Ovary (tissue), 9 donors: ENCODE results near the gene NHP2. TPM values are rescaled to one million over a fixed set of nuclear protein-coding genes. Genes with fewer than 3 reads are reported as not detected.

Experiments used
- DNase-seq, 5 donors: peaks; one replicate each; pipeline ENCODE4 v3.0.0-alpha.2; 2019 to 2020
- H3K27ac ChIP-seq, 2 donors: fragments of 200-600 bp; one replicate each; pipeline versions ENCODE4 v1.5.1 to v1.8.0; 2019 to 2022
- H3K27me3 ChIP-seq: fragments of 200-600 bp; one replicate; pipeline ENCODE4 v1.8.0; 2022
- H3K36me3 ChIP-seq: fragments of 200-600 bp; sonication (generic); one replicate; pipeline ENCODE4 v1.5.1; 2019
- H3K4me1 ChIP-seq: one replicate; pipeline ENCODE4 v1.8.1; 2013; ENCODE audit warnings: mild to moderate bottlenecking, moderate library complexity; ENCODE audit not compliant: insufficient read depth
- H3K4me3 ChIP-seq: fragments of 200-600 bp; sonication (generic); one replicate; pipeline ENCODE4 v1.5.1; 2017
- H3K9me3 ChIP-seq, 2 donors: fragments of 200-600 bp in 1 of 2; sonication (generic) in 1 of 2; one replicate each; pipeline versions ENCODE4 v1.5.1 to v1.8.1; 2013 to 2019; ENCODE audit warnings: mild to moderate bottlenecking in 1 of 2, moderate library complexity in 1 of 2
- EP300 ChIP-seq: sonication (generic); formaldehyde crosslinking; IDR thresholded peaks from one replicate; pipeline ENCODE4 v1.6.1; 2017; ENCODE audit warnings: antibody characterized with exemption
- POLR2A ChIP-seq: fragments of 450-650 bp; IDR thresholded peaks from one replicate; pipeline ENCODE4 v1.6.1; 2017; ENCODE audit warnings: antibody characterized with exemption, mild to moderate bottlenecking, moderate library complexity
- WGBS, 3 donors: extraction: QIAGEN DNeasy Blood & Tissue Kit in 1 of 3; methylation state at CpG; one replicate each; pipeline versions ENCODE4 v1.1.5 to v1.1.7; 2013 to 2017; 5-methylcytosine and 5-hydroxymethylcytosine counted together
- intact Hi-C, 4 donors: fragments of 100-400 bp; cut with DNase I; formaldehyde crosslinking; loops; one replicate each; pipeline versions ENCODE4 v1.11.0 to v1.15.1; 2022 to 2023
- polyA plus RNA-seq, 2 donors: library from polyadenylated mRNA; stranded (reverse); fragments of 200-250 nt in 1 of 2; fragments of 350-450 nt in 1 of 2; fragmentation: Illumina TruSeq in 1 of 2; extraction: RNeasy Lipid Tissue Mini Kit (QIAGEN cat#74804) in 1 of 2; gene quantifications; one replicate each; pipeline ENCODE4 v1.2.3, GENCODE V29; 2013 to 2014
- total RNA-seq, 7 donors: library from RNA; depleted of rRNA in 2 of 7; stranded (reverse); fragments of >200 nt in 2 of 7; fragmentation: NEBNext Ultra II Directional in 3 of 7; extraction: Animal tissue kit (Norgen Biotek cat#: 25700) in 3 of 7; gene quantifications; one replicate each; pipeline versions ENCODE4 v1.1.0 to v1.2.4, GENCODE V29; 2016 to 2023
- TF ChIP-seq, protein P1 (sequence below), 3 donors: fragments of 450-650 bp in 2 of 3; fragments of 200-600 bp in 1 of 3; IDR thresholded peaks; one replicate each; pipeline versions ENCODE4 v1.5.1 to v1.8.0; 2016 to 2022; ENCODE audit warnings: antibody characterized with exemption in 3 of 3, mild to moderate bottlenecking in 1 of 3
- donor health status: DM: no; HTN: no; CAD: no; lungs with moderate emphysema.
- donor health status: DM: no; HTN: no; CAD: no.
- donor health status: Bipolar disorder and iron deficiency.
- donor health status: DM: yes; HTN: yes; CAD: no.
- donor health status: DM: no; HTN: no; CAD: no.
- donor health status: DM: yes; HTN: yes; CAD: no.

Gene NHP2
- total and polyA plus RNA-seq, 9 donors, result 50.1 to 174 (median 115) TPM

DNA sequence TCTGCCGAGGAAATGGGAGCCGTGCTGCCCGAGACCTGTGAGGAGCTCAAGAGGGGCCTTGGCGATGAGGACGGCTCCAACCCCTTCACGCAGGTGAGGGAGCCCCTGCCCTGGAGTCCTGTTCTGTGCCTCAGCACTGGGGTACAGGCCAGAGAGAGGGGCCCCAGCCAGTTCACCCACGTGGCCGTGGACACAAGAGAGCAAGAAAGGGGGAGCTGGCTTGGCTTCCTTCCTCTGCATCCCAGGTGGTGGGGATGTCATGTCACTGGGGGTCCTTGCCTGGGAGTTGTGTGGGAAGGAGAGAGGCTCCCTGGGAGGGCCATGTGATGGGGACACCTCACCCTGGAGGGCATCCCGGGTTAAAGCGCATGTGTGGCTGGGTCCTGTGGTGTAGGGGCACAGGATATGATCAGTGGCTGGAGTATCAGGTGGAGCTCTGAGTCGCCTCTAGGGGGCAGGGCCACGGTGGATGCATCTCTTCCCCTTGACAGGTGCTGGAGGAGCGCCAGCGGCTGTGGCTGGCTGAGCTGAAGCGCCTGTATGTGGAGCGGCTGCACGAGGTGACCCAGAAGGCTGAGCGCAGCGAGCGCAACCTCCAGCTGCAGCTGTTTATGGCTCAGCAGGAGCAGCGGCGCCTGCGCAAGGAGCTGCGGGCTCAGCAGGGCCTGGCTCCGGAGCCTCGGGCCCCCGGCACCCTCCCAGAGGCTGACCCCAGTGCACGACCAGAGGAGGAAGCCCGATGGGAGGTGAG lies 32.9 kb downstream of the NHP2 start:
- 17 to 36% (median 20%) methylated on average over 28 to 29 of the region's 29 CpGs for WGBS, 3 donors
- Histone ChIP-seq H3K9me3 (no peaks in the 10 kb centered on the region), H3K27ac (no peak overlapping the region), H3K36me3 (no peaks in the 10 kb centered on the region), H3K27me3 (no peaks in the 10 kb centered on the region), H3K4me1 (peaks cover 2% of the 10 kb centered on the region), H3K4me3 (peak overlapping the region; percentile 16)
- DNase-seq, result peak; percentile 74 to 86 (median 78)
- intact Hi-C loops, result no loop called here
- TF ChIP-seq, protein P1, sequence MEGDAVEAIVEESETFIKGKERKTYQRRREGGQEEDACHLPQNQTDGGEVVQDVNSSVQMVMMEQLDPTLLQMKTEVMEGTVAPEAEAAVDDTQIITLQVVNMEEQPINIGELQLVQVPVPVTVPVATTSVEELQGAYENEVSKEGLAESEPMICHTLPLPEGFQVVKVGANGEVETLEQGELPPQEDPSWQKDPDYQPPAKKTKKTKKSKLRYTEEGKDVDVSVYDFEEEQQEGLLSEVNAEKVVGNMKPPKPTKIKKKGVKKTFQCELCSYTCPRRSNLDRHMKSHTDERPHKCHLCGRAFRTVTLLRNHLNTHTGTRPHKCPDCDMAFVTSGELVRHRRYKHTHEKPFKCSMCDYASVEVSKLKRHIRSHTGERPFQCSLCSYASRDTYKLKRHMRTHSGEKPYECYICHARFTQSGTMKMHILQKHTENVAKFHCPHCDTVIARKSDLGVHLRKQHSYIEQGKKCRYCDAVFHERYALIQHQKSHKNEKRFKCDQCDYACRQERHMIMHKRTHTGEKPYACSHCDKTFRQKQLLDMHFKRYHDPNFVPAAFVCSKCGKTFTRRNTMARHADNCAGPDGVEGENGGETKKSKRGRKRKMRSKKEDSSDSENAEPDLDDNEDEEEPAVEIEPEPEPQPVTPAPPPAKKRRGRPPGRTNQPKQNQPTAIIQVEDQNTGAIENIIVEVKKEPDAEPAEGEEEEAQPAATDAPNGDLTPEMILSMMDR (IDR thresholded peaks at IDR 0.05), result no peak
- TF ChIP-seq EP300 (no peak), POLR2A (no peak)

DNA sequence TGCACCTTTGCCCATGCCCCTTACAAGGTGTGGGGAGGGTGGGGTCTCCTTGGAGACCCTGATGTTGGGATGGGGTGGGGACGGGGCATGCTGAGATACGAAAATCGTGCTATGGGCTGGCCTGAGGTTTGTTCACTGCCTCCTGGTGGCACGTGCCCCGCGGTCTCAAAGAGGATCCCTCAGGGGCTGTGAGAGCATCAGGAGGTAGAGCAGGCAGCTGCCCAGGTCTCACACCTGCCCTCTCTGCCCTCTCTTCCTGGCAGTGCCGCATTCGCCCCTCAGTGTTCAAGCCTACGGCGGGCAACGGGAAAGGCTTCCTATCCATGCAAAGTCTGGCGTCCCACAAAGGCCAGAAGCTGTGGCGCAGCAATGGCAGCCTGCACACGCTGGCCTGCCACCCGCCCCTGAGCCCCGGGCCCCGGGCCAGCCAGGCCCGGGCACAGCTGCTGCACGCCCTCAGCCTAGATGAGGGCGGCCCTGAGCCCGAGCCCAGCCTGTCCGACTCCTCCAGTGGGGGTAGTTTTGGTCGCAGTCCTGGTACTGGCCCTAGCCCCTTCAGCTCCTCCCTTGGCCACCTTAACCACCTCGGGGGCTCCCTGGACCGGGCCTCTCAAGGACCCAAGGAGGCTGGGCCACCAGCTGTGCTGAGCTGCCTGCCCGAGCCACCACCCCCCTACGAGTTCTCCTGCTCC lies 33.6 kb downstream of the NHP2 start:
- Histone ChIP-seq H3K4me3 (no peak overlapping the region), H3K27ac (no peak overlapping the region), H3K36me3 (no peaks in the 10 kb centered on the region), H3K4me1 (peaks cover 2% of the 10 kb centered on the region), H3K9me3 (no peaks in the 10 kb centered on the region), H3K27me3 (no peaks in the 10 kb centered on the region)
- TF ChIP-seq EP300 (no peak), POLR2A (no peak)
- TF ChIP-seq, protein P1 (IDR thresholded peaks at IDR 0.05), result no peak
- intact Hi-C loops, result loop anchor here in 1 of 4 donors (10.0 kb wide), 1 partner anchor 285 kb away; no protein-coding TSS in a partner anchor
- 75 to 85% (median 75%) methylated on average over 27 of the region's 27 CpGs for WGBS, 3 donors
- DNase-seq, result no peak

DNA sequence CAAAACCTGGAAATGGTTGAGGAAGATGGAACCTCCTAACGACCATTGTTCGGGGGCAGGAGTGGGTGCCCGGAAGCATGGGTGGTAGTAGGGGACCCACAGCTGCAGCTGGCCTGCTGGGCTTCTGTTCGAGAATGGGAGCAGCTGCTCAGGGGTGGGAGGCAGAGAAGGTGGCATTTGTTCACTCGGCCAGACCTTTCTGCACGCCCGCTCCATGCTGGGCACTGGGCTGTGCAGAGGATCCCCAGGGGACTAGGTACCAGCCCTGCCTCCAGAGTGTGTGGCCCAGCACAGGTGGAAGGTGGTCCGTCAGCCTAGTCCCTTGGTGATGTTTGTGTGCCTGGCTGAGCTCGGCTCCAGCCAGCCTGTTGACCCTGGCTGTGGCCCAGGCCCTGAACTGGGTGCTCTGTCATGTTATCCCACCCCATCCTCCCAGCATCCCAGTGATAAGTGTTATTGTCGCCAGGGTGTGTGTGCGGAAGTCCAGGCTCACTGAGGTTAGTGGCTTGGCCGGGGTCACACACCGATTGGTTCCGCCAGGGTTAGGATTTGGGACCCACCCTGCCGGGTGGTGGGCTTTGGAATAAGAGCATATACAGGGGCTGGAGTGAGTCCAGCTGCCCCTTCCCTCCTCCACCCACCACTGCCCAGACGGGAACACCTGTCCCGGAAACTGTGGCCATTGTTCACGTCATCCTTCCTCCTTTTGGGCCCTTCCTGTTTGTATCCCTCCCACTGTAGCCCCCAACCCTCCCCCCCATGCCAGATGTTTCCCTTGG lies 35.6 kb downstream of the NHP2 start:
- TF ChIP-seq POLR2A, result no peak
- TF ChIP-seq, protein P1 (IDR thresholded peaks at IDR 0.05), result no peak
- H3K27ac ChIP-seq, result no peak overlapping the region
- no peaks in the 10 kb centered on the region for H3K27me3 ChIP-seq
- H3K4me1 ChIP-seq, result peaks cover 2% of the 10 kb centered on the region
- intact Hi-C loops, result loop anchor here in 1 of 4 donors (10.0 kb wide), 1 partner anchor 287 kb away; no protein-coding TSS in a partner anchor
- no peak overlapping the region for H3K4me3 ChIP-seq
- no peaks in the 10 kb centered on the region for H3K9me3 ChIP-seq
- DNase-seq, result no peak
- 68 to 71% (median 70%) methylated on average over 15 to 18 of the region's 18 CpGs for WGBS, 3 donors
- no peaks in the 10 kb centered on the region for H3K36me3 ChIP-seq

DNA sequence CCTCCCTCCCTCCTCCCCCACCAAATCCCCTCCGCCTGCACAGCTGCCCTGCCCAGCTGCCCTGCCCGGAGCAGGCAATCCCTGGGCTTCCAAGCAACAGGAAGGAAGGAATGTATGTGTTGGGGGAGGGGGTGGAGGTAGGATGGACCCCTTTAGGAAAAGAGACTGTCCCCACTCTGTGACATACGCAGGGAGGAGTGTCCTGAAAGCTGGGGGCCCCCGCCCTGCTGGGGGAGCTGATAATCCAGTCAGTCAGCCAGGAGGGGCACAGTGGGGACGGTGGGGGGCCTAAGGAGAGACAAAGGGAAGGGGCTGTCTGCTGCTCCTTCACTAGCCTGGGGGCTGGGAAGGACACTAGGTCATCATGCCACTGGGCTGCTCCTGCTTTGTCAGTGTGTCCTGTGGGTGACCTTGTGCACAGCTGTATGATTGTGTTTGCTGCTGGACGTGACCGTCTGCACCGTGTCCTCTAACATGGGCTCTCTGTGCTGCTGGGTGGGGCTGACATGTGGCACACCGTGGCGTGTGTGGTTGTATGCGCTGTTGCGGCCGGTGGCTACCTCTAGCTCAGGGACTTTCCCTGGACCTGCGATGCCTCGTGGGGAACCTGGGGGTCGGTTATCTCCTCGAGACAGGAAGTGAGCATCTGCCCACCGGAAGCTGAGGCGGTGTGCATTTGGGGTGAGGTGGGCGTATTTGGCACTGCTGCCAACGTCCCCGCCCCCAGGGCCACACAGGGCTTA lies 37.4 kb downstream of the NHP2 start:
- DNase-seq, result no peak
- TF ChIP-seq, protein P1 (IDR thresholded peaks at IDR 0.05), result no peak
- TF ChIP-seq EP300, result no peak
- TF ChIP-seq POLR2A, result no peak
- H3K36me3 ChIP-seq, result no peaks in the 10 kb centered on the region
- intact Hi-C loops, result loop anchor here in 1 of 4 donors (10.0 kb wide), 1 partner anchor 288 kb away; no protein-coding TSS in a partner anchor
- no peaks in the 10 kb centered on the region for H3K9me3 ChIP-seq
- WGBS, 3 donors, result 11 to 16% (median 12%) methylated on average over 21 to 22 of the region's 22 CpGs
- no peaks in the 10 kb centered on the region for H3K27me3 ChIP-seq
- no peaks in the 10 kb centered on the region for H3K4me1 ChIP-seq
- H3K27ac ChIP-seq, result no peak overlapping the region
- no peak overlapping the region for H3K4me3 ChIP-seq
